ENCODE data around the gene LYG1. TPM values are rescaled to one million over a fixed set of nuclear protein-coding genes. Genes with fewer than 3 reads are reported as not detected.

Gene LYG1
- total RNA-seq, 5 donors from 2014 or later (not counting 1 experiment from before 2014, with no cell fraction given): 1.7 to 3.3 (median 3.1) TPM

GRCh38 chr2:99238599-99238998 lies 62.4 kb downstream of the LYG1 start:
- Histone ChIP-seq H3K36me3 (ENCODE audit: control insufficient read depth in 2 of 2, extremely low read depth in 1 of 2, insufficient read depth in 1 of 2, low read length in 1 of 2) (no peaks in the 10 kb centered on the region), H3K27ac (ENCODE audit: low read length) (no peak overlapping the region), H3K4me3 (ENCODE audit: control insufficient read depth in 1 of 2, extremely low read depth in 1 of 2, low read length in 1 of 2) (no peak overlapping the region), H3K27me3 (replicated peaks in 1 of 2; ENCODE audit: control insufficient read depth in 2 of 2, extremely low read depth in 1 of 2, insufficient read depth in 2 of 2, low read length in 1 of 2) (no peaks in the 10 kb centered on the region), H3K9me3 (no peaks in the 10 kb centered on the region), H3K4me1 (ENCODE audit: control insufficient read depth in 1 of 2, extremely low read depth in 1 of 2, insufficient read depth in 2 of 2, low read length in 2 of 2) (no peaks in the 10 kb centered on the region)
- Mint-ChIP-seq H3K4me3 (no peak overlapping the region), H3K27me3 (no peaks in the 10 kb centered on the region), H3K27ac (no peak overlapping the region), H3K9me3 (peaks cover 0 to 10% (median 2%) of the 10 kb centered on the region in 3 donors), H3K4me1 (no peaks in the 10 kb centered on the region), H3K36me3 (peaks cover 8% of the 10 kb centered on the region)
- ChIA-PET POLR2A (no interaction called here), CTCF (no interaction called here)
- WGBS (ENCODE audit: insufficient coverage): 91% methylated on average over 1 of the region's 6 CpGs
- no peak for DNase-seq
- no peak for ATAC-seq (replicated peaks in 1 of 4)

Other genes with a start within 250 kb of the LYG1 start
- 1 to 10 TPM; 2.1 to 3.1 (median 2.3) TPM for gene C2orf15, start 159.5 kb downstream of the LYG1 start, total RNA-seq
- 10 to 100 TPM; 14.0 to 16.2 (median 15.8) TPM for gene TSGA10, start 146.3 kb downstream of the LYG1 start, total RNA-seq
- gene LIPT1, start 146.2 kb downstream of the LYG1 start, total RNA-seq: 10 to 100 TPM; 12.4 to 17.6 (median 13.7) TPM
- 10 to 100 TPM; 27.5 to 60.4 (median 56.7) TPM for gene MITD1, start 120.1 kb downstream of the LYG1 start, total RNA-seq
- 10 to 100 TPM; 12.7 to 20.5 (median 17.9) TPM for gene MRPL30, start 120.0 kb downstream of the LYG1 start, total RNA-seq
- not detected for gene LYG2, start 45.5 kb downstream of the LYG1 start, total RNA-seq
- 10 to 100 TPM; 12.3 to 26.2 (median 23.0) TPM for gene TXNDC9, start 35.1 kb upstream of the LYG1 start, total RNA-seq
- 10 to 100 TPM; 32.0 to 44.8 (median 34.2) TPM for gene EIF5B, start 36.2 kb upstream of the LYG1 start, total RNA-seq
- 10 to 100 TPM; 48.0 to 59.9 (median 50.3) TPM for gene REV1, start 188.8 kb upstream of the LYG1 start, total RNA-seq